GM19372 (cell line): ENCODE data around the gene PLK2.

Source experiments
- ATAC-seq: cut with Tn5 transposase; IDR thresholded peaks from one replicate; pipeline ENCODE4 v1.9.1; 2021; ENCODE audit warnings: mild to moderate bottlenecking, low read depth, moderate library complexity; ENCODE audit not compliant: unreplicated experiment

Gene PLK2

DNA sequence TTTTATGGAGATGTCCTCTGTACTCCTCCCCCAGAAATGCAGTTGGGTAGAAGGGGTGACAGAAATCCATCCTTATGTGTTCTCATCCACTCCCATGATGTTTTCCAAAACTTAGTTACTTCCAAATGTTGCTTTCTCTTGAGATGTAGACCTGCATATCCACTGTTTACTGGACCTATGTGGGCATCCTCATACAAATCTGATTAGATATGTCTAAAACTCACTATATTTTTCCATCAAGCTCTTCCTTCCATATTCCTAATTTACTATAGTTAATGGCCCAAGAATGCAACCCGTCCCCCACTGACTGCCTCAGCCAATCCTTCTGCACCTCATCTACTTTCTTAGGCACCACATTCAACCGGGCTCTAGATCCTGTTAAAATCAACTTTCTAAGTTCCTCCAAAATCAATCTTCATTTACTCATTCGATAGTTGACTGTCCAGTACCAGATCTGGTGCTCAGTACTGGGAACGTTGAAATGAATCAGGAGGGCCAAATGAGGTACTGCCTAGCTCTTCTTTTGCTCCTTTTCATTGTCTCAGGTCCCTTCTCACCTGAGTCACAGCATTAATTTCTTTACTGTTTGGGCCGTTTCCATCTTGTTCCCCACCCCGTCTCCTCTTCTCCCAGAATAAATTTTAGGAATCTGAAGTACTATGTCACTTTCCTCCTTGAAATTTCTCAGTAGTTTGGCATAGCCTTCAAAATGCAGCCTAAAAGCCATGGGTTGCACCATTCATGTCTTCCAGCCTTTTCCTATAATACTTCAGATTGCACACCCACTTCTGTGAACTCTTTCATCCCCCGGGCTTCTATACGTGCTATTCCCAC lies 7.9 kb downstream of the PLK2 start:
- ATAC-seq: no peak

DNA sequence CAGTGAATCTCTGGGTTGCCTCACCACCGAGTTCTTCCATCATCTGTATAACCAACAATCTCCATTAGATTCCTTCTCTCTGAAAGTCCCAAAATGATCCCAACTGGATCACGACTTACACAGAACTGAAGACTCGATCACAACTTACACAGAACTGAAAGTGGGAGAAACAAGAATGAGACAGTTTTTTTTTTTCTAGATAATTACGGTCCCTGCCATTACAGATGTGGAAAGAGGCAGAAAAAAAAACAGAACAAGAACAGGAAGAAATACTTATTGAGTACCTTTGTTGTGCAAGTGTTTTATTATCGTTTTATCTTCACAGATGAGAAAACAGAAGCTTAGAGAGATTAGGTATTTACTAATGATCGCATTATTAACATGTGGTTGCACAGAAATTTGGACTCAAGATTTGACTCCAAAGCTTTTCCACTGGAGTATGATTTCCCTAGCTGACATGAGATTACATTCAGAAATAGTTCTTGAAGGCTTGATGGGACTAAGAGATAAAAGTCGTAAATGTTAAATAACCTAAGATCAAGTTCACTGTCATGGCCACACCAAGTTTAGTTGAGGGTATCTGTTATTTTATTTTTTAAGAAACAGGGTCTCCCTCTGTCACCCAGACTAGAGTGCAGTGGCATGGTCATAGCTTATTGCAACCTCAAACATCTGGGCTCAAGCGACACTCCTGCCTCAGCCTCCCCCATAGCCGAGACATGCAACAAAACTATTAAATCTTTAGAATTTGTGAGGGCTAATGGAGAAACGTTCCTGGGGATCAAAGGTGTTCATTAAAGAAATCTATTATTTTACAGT lies 8.9 kb downstream of the PLK2 start:
- ATAC-seq: no peak

DNA sequence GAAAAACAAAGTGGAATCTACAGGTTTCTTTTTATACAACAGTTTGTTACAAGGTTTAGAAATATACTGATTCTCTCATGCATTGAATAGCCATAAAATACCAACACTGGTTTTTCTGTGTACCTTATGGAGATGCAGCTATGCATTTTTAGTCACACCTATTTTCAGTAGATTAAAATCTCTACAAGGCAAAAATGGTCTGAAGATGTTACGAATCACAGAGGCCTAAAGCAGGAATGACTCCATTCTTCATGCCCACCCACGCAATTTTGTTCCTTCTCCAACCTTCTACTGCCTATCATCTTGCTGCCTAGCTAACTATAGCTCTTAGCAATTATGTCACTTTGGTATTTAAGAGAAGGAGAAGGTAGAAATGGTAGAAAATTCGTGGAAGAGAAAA lies 9.9 kb downstream of the PLK2 start:
- ATAC-seq: no peak

DNA sequence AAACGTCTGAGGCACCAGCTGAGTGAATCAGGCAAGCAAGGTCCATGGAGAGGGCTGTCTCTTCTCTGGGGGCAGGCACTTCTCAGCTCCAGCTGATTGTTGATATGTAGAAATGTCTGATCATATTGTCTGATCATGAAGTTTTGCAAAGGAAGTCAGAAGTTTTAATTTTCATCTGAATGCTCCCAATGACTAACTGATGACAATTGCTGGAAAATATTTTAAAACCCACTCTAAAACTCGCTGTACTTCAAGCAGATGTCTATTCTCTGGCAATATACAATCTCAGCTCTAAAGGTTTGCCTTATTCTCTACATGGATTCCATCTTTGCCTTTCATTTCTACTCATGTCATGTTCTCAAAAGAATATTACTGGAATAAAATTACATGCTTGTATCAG lies 12.7 kb downstream of the PLK2 start:
- no peak for ATAC-seq

DNA sequence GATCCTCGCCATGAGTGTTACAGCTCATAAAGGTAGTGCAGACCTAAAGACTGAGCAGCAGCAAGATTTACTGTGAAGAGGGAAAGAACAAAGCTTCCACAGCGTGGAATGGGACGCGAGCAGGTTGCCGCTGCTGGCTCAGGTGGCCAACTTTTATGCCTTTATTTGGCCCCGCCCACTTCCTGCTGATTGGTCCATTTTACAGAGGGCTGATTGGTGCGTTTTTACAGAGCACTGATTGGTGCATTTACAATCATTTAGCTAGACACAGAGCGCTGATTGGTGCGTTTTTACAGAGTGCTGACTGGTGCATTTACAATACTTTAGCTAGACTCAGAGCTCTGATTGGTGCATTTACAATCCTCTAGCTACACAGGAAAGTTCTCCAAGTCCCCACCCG lies 13.9 kb downstream of the PLK2 start:
- no peak for ATAC-seq

DNA sequence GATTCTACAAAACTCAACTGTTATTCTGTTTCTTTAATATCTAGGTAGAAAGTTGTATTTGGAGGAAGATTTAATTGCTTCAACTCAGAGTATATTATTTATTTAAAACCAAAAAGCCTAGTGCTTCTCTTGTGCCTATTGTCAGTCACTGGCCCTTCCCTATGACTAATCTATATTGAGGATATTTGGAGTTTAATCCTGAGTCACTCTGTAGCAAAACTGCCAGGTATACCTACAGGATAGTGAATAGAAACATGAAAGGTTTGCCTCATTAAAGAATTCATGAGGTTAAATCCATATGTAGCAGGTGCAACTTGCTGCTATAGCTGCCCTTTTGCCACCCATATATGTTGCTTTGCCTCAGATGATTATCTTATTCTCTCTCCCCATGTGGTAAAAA lies 15.1 kb downstream of the PLK2 start:
- no peak for ATAC-seq

DNA sequence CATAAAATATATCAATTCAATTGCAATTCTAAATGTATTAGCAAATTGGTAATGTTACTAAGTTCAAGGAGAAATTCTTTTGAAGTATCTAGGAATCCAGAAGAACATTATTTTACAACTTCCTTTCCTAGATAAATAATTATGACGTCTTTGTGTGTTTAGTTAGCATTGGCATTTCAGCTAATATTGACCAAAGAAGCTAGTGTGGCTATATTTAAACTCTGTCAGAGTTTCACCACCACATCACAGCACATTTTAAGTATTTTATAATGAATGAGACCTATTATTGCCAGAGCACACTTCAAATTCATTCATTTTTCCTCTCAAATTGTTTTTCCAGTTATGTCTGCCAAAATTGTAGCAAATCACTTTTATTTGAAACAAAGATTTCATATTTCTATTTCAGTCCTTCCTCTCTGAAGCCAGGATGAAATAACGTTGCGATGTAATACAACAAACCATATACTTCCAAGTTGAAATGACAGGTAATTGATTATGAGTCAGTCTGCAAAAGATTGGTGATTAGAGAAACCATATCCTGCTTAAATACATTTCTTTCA lies 18.9 kb downstream of the PLK2 start:
- no peak for ATAC-seq

DNA sequence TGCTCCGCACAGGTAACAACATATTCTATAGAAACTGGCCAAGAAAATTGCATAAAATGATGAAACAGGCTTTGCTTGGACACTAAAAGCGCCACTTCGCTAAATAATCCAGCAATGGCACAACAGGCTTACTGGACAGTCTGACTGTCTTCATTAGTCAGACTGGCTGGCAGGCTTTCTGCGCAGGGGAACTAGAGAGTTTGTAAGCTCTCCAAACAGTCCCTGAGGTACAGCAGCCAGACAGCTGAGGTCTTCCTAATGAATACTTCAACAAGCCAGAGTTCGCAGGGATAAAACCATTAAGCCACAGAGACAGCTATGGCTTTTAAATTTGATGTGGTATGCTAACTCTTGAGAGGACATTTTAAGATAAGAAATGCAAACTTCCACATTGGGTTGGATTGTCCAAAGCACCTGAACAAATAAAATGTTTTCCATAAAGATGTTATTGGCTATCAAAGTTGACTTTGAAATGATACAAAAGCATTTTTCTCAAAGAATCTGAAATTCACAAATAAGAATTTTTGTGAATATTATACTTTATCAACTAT lies 20.7 kb downstream of the PLK2 start:
- ATAC-seq: no peak

DNA sequence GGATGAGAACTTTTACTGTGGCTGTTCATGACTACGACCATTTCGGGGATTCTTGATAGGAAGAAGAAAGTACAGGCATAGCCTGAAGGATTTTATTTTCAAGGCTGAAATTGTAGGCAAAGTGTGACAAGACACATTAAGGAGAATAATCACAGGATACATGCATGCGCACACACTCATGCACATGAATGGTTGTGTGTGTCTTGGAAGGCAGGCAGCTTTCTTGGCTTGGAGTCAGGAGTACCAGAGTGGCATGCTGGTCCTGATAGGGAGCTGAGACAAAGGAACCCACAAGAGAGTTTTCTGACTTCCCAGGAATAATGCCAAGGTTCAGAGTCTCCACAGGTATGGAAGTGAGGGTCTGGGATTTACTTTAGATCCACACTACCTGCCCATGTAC lies 22.2 kb downstream of the PLK2 start:
- no peak for ATAC-seq

DNA sequence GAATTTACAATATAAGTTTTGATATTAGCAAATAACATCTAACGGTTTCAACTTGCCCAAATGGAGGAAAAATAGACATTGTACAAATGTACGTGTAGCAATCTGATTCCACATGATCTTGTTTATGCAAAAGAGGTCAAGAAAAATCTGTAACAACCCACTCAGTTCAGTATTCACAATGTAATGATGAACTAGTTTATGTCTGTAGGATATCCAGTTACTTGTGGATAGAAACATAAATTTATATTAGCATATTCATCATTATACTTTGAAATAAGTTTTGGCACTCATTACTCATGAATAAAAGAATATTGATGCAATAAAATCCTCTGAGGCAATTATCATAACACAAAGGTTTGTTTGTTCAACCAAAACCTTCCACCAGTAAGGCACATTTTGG lies 28.1 kb downstream of the PLK2 start:
- ATAC-seq: no peak

DNA sequence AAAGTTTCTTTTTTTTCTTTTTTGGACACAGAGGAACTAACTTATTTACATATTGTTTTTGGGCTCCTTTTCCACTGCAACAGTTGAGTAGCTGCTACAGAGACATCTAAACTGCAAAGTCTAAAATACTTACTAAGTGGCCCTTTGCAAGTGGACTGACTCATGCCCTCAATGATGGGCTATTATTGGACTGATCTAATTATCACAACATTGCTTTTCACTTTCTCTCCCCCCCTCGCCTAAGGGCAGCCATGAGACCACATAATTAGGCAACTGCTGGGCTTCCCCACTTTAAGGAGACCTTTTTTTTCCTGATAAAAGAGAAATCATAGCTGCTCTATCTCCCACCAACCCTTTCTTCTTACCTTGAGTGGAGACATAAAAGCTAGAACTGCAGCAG lies 47.0 kb downstream of the PLK2 start:
- ATAC-seq: no peak

DNA sequence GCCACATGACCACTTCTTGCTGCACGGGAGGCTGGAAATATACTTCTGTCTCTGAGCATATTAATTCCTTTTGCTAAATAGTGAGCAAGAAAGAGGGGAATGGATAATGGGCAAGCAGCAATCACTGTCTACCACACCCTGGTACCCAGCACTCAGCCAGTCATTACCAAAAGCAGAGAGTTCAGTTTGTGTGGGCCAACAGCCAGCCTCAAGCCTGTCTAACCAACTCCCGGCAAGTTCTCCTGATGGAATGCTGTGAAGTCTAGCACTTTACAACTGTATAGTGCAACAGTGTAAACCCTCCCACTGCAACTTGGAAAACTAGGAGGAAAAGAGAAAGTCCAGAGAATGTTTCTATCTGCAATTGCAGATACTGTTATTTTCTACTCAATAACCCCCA lies 47.8 kb downstream of the PLK2 start:
- ATAC-seq: no peak

DNA sequence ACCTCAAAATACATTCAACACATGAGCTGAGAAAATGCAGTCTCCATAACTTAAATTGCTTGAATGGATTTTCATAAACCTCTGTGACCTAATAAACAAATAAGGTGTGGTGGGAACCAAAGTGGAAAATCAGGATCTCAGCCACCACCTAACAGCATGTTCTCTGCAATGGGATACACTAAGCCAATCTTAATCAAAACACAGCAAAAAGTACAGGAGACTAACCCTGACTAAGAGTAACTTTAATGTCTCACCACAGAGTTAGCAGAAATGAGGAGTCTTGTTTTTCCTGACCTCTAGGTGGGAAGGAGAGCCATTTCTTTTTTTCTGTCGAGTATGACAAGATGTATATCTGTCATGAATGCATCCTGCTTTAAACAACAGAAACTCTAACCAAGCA lies 48.5 kb downstream of the PLK2 start:
- ATAC-seq: no peak

DNA sequence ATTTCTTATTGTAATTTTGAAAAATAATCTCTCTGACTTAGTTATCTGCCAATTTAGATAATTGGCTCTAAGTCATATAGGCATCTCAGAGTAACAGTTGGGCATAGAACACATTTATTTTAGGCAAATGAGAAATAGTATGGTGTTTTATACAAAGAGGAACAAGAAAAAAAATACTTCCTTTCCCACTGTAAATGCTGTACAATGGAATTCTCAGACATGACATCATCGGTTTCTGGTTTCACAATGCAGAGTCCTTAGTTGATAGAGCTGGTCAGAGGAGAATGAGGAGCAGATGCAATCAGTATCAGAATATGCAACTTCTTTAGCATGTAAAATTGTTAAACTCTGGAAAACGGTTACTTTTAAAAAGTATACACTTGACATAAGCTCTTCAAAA lies 49.4 kb downstream of the PLK2 start:
- ATAC-seq: no peak

DNA sequence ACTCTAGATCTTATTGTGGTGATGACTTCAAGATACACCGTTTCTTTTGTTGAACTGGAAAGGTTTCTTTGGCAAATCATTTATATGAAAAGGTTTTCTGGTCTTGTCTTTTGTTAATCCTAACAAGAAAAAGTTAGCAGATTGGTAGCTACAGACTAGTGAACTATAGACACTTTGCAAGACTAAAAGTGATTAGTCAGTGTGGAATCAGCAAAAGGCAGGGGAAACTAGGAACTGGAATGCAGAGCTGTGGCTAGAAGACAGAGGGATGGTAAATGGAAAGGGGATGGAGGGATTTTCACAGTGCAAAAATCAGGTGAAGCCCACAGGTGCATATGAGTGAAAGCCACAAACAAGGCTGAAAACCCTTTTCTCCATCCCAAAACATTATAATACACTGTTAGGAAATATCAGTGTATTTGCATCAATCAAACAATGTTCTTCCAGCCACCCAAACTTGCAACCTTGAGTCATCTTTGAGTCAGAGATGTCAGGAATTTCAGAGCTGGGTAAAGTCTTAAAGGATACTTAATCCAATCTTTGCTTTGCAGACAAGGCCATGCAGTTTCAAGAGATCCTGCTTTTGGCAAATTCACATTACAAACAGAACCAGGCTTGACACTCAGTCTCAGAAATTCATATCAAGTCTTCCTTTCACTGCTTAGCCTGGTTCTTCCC lies 52.7 kb downstream of the PLK2 start:
- no peak for ATAC-seq

DNA sequence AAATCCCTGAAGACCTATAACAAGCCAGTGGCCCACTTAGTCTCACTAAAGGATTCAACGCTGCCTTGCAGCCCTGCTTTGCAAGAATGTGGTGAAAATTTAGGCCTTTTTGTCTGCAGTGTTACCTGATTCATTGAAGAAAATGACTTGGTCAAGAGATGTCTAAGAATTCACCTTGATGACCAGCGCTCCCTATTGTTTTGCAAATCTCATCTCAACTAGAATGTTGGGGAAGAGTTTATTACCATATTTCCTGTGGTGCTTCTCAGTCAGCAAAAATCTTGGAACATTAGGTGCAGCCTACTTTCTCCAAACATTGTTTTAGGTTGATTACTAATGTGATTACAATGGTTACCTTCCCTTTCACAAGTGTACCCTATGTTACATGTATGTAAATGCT lies 53.5 kb downstream of the PLK2 start:
- no peak for ATAC-seq

DNA sequence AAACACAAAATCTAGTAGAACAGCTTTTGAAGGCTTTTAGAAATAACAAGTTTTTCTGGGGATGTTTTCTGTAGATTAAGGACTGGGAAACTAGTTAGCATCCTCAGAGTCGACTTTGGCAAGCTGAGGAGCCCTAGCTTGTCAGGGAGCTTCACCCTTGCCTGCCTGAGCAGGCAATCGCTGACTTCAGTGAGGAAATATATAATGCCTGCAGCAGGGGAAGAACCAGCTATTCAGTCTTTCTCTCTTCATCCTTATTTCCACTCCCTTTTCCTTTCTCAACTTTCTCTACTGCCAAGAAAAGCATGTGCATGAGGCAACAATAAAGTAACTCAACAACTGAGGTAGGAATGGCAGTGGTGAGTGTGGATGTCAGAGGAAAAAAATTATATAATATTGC lies 54.7 kb downstream of the PLK2 start:
- ATAC-seq: no peak

DNA sequence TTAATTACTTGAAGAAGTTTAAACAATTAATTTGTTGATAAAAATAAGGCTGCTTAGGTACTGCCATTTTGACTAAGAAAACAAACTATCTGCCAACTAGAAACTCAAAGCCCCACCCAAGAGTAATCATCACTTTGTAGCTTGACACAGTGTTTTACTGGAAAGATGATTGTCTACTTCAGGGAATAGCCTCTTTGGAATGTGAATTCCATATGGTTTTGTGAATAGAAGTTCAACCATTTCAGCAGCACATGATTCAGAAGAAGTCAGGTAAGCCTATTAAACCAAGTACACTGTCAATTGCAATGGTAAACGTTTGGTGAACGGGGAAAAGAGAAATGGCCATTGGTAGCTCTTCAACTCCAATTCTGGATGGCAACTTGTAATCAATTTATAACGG lies 55.2 kb downstream of the PLK2 start:
- no peak for ATAC-seq
